Left lung (tissue), 10 donors: ENCODE measurements around the gene FANCL. TPM values are rescaled to one million over a fixed set of nuclear protein-coding genes. Genes with fewer than 3 reads are reported as not detected.

Experiments
- ATAC-seq: fragments of 200-7000 bp; cut with Tn5 transposase; one replicate; pipeline ENCODE4 v1.9.1; 2020; ENCODE audit warnings: moderate library complexity
- DNase-seq, 4 donors: peaks; one replicate each; pipeline ENCODE4 v3.0.0-alpha.2; 2013 to 2020
- H3K27ac ChIP-seq, 2 donors: fragments of 200-600 bp; sonication (generic) in 1 of 2; one replicate each; pipeline versions ENCODE4 v1.5.0 to v1.8.0; 2020 to 2021
- H3K27me3 ChIP-seq, 2 donors: fragments of 200-600 bp; sonication (generic) in 1 of 2; one replicate each; pipeline versions ENCODE4 v1.5.0 to v1.8.0; 2020 to 2021
- H3K36me3 ChIP-seq, 2 donors: fragments of 200-600 bp; sonication (generic) in 1 of 2; one replicate each; pipeline versions ENCODE4 v1.5.0 to v1.8.0; 2020 to 2021
- H3K4me1 ChIP-seq, 2 donors: fragments of 200-600 bp; one replicate each; pipeline ENCODE4 v1.8.0; 2021
- H3K4me3 ChIP-seq, 2 donors: fragments of 200-600 bp; sonication (generic) in 1 of 2; one replicate each; pipeline versions ENCODE4 v1.5.0 to v1.8.0; 2020 to 2021; ENCODE audit warnings: mild to moderate bottlenecking in 1 of 2
- H3K9me3 ChIP-seq, 2 donors: fragments of 200-600 bp; sonication (generic) in 1 of 2; one replicate each; pipeline versions ENCODE4 v1.5.0 to v1.8.0; 2020 to 2021
- CTCF ChIP-seq, 2 donors: fragments of 200-600 bp; sonication (generic) in 1 of 2; IDR thresholded peaks; one replicate each; pipeline versions ENCODE4 v1.5.0 to v1.8.0; 2021; ENCODE audit warnings: antibody characterized with exemption in 2 of 2
- intact Hi-C, 2 donors: fragments of 100-400 bp; cut with DNase I; formaldehyde crosslinking; loops; one replicate each; pipeline versions ENCODE4 v1.11.2 to v1.14.2; 2022
- polyA plus RNA-seq, 6 donors: library from polyadenylated mRNA; unstranded; fragments of 120-200 nt; gene quantifications; one replicate each; pipeline ENCODE4 v1.2.1, GENCODE V29; 2013; ENCODE audit not compliant: insufficient read length in 6 of 6
- total RNA-seq, 2 donors: library from RNA; stranded (reverse); fragmentation: NEBNext Ultra II Directional; extraction: Animal tissue kit (Norgen Biotek cat#: 25700); gene quantifications; one replicate each; pipeline ENCODE4 v1.2.1, GENCODE V29; 2021
- donor health status: DM: no; HTN: yes; CAD: no.
- donor health status: DM: no; HTN: no; CAD: no.

FANCL gene
- total and polyA plus RNA-seq, 8 donors, result 18.0 to 111 (median 93.9) TPM

GRCh38 chr2:58207189-58207588 is 33.9 kb downstream of the FANCL start:
- H3K27me3 ChIP-seq, result no peaks in the 10 kb centered on the region
- no peak overlapping the region for H3K27ac ChIP-seq
- no peak for TF ChIP-seq CTCF (IDR thresholded peaks at IDR 0.05)
- no peak for ATAC-seq
- intact Hi-C loops, result no loop called here
- DNase-seq, result no peak
- peaks cover 0 to 18% of the 10 kb centered on the region in 2 donors for H3K9me3 ChIP-seq
- no peak overlapping the region for H3K4me3 ChIP-seq
- no peaks in the 10 kb centered on the region for H3K4me1 ChIP-seq
- peaks cover 0 to 19% of the 10 kb centered on the region in 2 donors for H3K36me3 ChIP-seq

- no peak for TF ChIP-seq CTCF (IDR thresholded peaks at IDR 0.05)
- H3K27me3 ChIP-seq, result no peaks in the 10 kb centered on the region
- no peak for DNase-seq
- ATAC-seq, result no peak
- H3K4me3 ChIP-seq, result no peak overlapping the region
- peaks cover 0 to 15% of the 10 kb centered on the region in 2 donors for H3K36me3 ChIP-seq
- H3K9me3 ChIP-seq, result peaks cover 0 to 15% of the 10 kb centered on the region in 2 donors
- H3K27ac ChIP-seq, result no peak overlapping the region
- intact Hi-C loops, result no loop called here
- H3K4me1 ChIP-seq, result no peaks in the 10 kb centered on the region
Observed at GRCh38 chr2:58206785-58207184, 34.3 kb downstream of the FANCL start.

- no peak overlapping the region for H3K4me3 ChIP-seq
- H3K36me3 ChIP-seq, result no peaks in the 10 kb centered on the region
- H3K27ac ChIP-seq, result no peak overlapping the region
- intact Hi-C loops, result no loop called here
- H3K4me1 ChIP-seq, result no peaks in the 10 kb centered on the region
- no peaks in the 10 kb centered on the region for H3K9me3 ChIP-seq
- H3K27me3 ChIP-seq, result no peaks in the 10 kb centered on the region
- no peak for TF ChIP-seq CTCF (IDR thresholded peaks at IDR 0.05)
- DNase-seq (no peak), ATAC-seq (no peak)
Observed at GRCh38 chr2:58204195-58204959, 36.7 kb downstream of the FANCL start.

GRCh38 chr2:58203018-58203417 is 38.1 kb downstream of the FANCL start:
- intact Hi-C loops, result no loop called here
- no peak for TF ChIP-seq CTCF (IDR thresholded peaks at IDR 0.05)

GRCh38 chr2:58202404-58202803 is 38.7 kb downstream of the FANCL start:
- H3K36me3 ChIP-seq, result no peaks in the 10 kb centered on the region
- ATAC-seq (no peak), DNase-seq (no peak)
- H3K4me3 ChIP-seq, result no peak overlapping the region
- intact Hi-C loops, result no loop called here
- H3K4me1 ChIP-seq, result no peaks in the 10 kb centered on the region
- no peaks in the 10 kb centered on the region for H3K9me3 ChIP-seq
- no peak for TF ChIP-seq CTCF (IDR thresholded peaks at IDR 0.05)
- H3K27me3 ChIP-seq, result no peaks in the 10 kb centered on the region
- H3K27ac ChIP-seq, result no peak overlapping the region

More at GRCh38 chr2:58203018-58203417, 38.1 kb downstream of the FANCL start:
- Histone ChIP-seq H3K36me3 (no peaks in the 10 kb centered on the region), H3K9me3 (no peaks in the 10 kb centered on the region), H3K4me1 (no peaks in the 10 kb centered on the region), H3K27me3 (no peaks in the 10 kb centered on the region), H3K4me3 (no peak overlapping the region), H3K27ac (no peak overlapping the region)
- no peak for DNase-seq
- no peak for ATAC-seq
